ENCODE data around the gene C1R. TPM values are rescaled to one million over a fixed set of nuclear protein-coding genes. Genes with fewer than 3 reads are reported as not detected.

C1R gene
- total RNA-seq = 11.7 and 106 TPM in 2 replicates

GRCh38 chr12:7092229-7092985 lies at the start of gene C1R:
Gene C1R (minus strand): TSS chr12:7092445. CDS start chr12:7092388, 57 bp downstream.

GRCh38 chr12:7129872-7130691 lies 37.8 kb upstream of the C1R start, which contains the start of gene CLSTN3:
Gene CLSTN3 (plus strand): TSS chr12:7130371. CDS start chr12:7130649, 278 bp downstream.

GRCh38 chr12:7128681-7129286 lies 36.5 kb upstream of the C1R start, which contains the start of gene RBP5:
Gene RBP5 (minus strand): TSS chr12:7128889. CDS start chr12:7128775, 114 bp downstream.

GRCh38 chr12:7108796-7109571 lies 16.7 kb upstream of the C1R start, which contains the start of gene C1RL:
Gene C1RL (minus strand): TSS chr12:7109214. CDS start chr12:7109180, 34 bp downstream.

GRCh38 chr12:7060353-7060954 lies 31.8 kb downstream of the C1R start, which contains the start of gene C1S:
Gene C1S (plus strand): TSS chr12:7060718. CDS start chr12:7061913, 1,195 bp downstream.

Other genes starting within 250 kb of the C1R start
- 5.6 and 29.7 TPM in 2 replicates for gene CDCA3, start 241.2 kb downstream of the C1R start, total RNA-seq
- gene USP5, start 240.3 kb downstream of the C1R start, total RNA-seq = 77.8 and 123 TPM in 2 replicates
- gene TPI1, start 224.9 kb downstream of the C1R start, total RNA-seq = 1,644 and 1,719 TPM in 2 replicates
- gene SPSB2, start 219.1 kb downstream of the C1R start, total RNA-seq = 3.6 and 4.2 TPM in 2 replicates
- gene LRRC23, start 187.6 kb downstream of the C1R start, total RNA-seq = 8.6 and 18.0 TPM in 2 replicates
- 40.8 and 66.8 TPM in 2 replicates for gene ENO2, start 177.9 kb downstream of the C1R start, total RNA-seq
- 4.4 and 9.0 TPM in 2 replicates for gene ATN1, start 164.5 kb downstream of the C1R start, total RNA-seq
- gene RNU7-1, start 148.6 kb downstream of the C1R start, total RNA-seq = not detected in 2 replicates
- gene C12orf57, start 148.4 kb downstream of the C1R start, total RNA-seq = 75.3 and 141 TPM in 2 replicates
- under 0.01 TPM in 1 of 2 replicates, not detected in the other for gene PTPN6, start 141.1 kb downstream of the C1R start, total RNA-seq
- 149 and 175 TPM in 2 replicates for gene PHB2, start 121.8 kb downstream of the C1R start, total RNA-seq
- gene EMG1, start 121.5 kb downstream of the C1R start, total RNA-seq = 49.3 and 94.9 TPM in 2 replicates
- 5.9 and 9.2 TPM in 2 replicates for gene LPCAT3, start 74.0 kb downstream of the C1R start, total RNA-seq
- gene C1S, start 31.7 kb downstream of the C1R start, total RNA-seq = 24.7 and 213 TPM in 2 replicates
- 7.1 and 37.2 TPM in 2 replicates for gene C1RL, start 16.8 kb upstream of the C1R start, total RNA-seq
- gene RBP5, start 36.4 kb upstream of the C1R start, total RNA-seq = 0.19 TPM in 1 of 2 replicates, not detected in the other
- gene CLSTN3, start 37.9 kb upstream of the C1R start, total RNA-seq = 6.7 and 8.2 TPM in 2 replicates
- gene PEX5, start 97.2 kb upstream of the C1R start, total RNA-seq = 20.3 and 29.9 TPM in 2 replicates
- not detected in 2 replicates for gene ACSM4, start 211.6 kb upstream of the C1R start, total RNA-seq